ENCODE data around the gene TBC1D4. TPM values are rescaled to one million over a fixed set of nuclear protein-coding genes. Genes with fewer than 3 reads are reported as not detected.

The TBC1D4 gene
- total RNA-seq, 4 donors from 2014 or later: 38.2 to 56.9 (median 43.9) TPM

- no peak for TF ChIP-seq CTCF (IDR thresholded peaks at IDR 0.05; ENCODE audit: low read depth)
Observed at GRCh38 chr13:75421133-75421532, 60.8 kb downstream of the TBC1D4 start.

GRCh38 chr13:75419656-75420055 lies 62.3 kb downstream of the TBC1D4 start:
- no peak for TF ChIP-seq CTCF (IDR thresholded peaks at IDR 0.05; ENCODE audit: low read depth)

- no peak for TF ChIP-seq CTCF (IDR thresholded peaks at IDR 0.05; ENCODE audit: low read depth)
Observed at GRCh38 chr13:75418997-75419396, 63.0 kb downstream of the TBC1D4 start.

GRCh38 chr13:75418186-75418843 lies 63.7 kb downstream of the TBC1D4 start:
- no peak for TF ChIP-seq CTCF (IDR thresholded peaks at IDR 0.05; ENCODE audit: low read depth)

GRCh38 chr13:75417656-75418055 lies 64.3 kb downstream of the TBC1D4 start:
- TF ChIP-seq CTCF (IDR thresholded peaks at IDR 0.05; ENCODE audit: low read depth): no peak

- TF ChIP-seq CTCF (IDR thresholded peaks at IDR 0.05; ENCODE audit: low read depth): no peak
Observed at GRCh38 chr13:75417012-75417384, 65.0 kb downstream of the TBC1D4 start.

- no peak for TF ChIP-seq CTCF (IDR thresholded peaks at IDR 0.05; ENCODE audit: low read depth)
Observed at GRCh38 chr13:75416327-75417011, 65.5 kb downstream of the TBC1D4 start.

All from subcutaneous adipose tissue (tissue), 4 donors.